KOPT-K1 (cell line): ENCODE data around the gene STK10.

Experiments
- H3K27ac ChIP-seq: fragments of 200-600 bp; sonication (generic); 2 replicates; pipeline ENCODE4 v1.5.1; 2016; ENCODE audit warnings: antibody characterized with exemption, mild to moderate bottlenecking, low read depth, low read length; ENCODE audit not compliant: poor library complexity, severe bottlenecking
- H3K36me3 ChIP-seq: fragments of 200-600 bp; sonication (generic); 2 replicates; pipeline ENCODE4 v1.5.1; 2017; ENCODE audit warnings: antibody characterized with exemption, mild to moderate bottlenecking, low read length, moderate library complexity; ENCODE audit not compliant: insufficient read depth
- H3K9me3 ChIP-seq: fragments of 200-600 bp; sonication (generic); 2 replicates; pipeline ENCODE4 v1.5.1; 2017; ENCODE audit warnings: antibody characterized with exemption, low read length, mild to moderate bottlenecking; ENCODE audit not compliant: insufficient read depth, poor library complexity, severe bottlenecking

STK10 gene

DNA sequence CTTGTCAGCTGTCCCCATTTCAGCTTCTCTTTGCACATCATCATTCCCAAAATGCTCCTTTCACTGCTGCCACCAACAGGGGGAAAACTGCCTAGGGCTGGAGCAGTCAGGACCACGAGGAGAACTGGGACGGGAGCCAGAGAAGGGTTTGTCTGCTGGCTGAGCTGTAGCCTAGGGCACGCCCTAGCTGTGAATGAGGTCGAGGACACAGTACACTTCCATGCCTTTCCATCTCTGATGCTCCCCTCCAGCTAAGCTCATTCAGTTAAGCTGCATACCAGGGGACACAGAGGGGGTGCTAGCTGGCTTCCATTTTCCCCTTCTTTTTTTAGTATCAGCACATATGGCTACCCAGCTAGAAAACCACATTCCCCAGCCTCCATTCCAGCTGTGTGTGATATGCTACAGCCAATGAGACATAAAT is 64.7 kb downstream of the STK10 start:
- Histone ChIP-seq H3K9me3 (peaks cover 17% of the 10 kb centered on the region), H3K27ac (no peak overlapping the region), H3K36me3 (peaks cover 46% of the 10 kb centered on the region)

DNA sequence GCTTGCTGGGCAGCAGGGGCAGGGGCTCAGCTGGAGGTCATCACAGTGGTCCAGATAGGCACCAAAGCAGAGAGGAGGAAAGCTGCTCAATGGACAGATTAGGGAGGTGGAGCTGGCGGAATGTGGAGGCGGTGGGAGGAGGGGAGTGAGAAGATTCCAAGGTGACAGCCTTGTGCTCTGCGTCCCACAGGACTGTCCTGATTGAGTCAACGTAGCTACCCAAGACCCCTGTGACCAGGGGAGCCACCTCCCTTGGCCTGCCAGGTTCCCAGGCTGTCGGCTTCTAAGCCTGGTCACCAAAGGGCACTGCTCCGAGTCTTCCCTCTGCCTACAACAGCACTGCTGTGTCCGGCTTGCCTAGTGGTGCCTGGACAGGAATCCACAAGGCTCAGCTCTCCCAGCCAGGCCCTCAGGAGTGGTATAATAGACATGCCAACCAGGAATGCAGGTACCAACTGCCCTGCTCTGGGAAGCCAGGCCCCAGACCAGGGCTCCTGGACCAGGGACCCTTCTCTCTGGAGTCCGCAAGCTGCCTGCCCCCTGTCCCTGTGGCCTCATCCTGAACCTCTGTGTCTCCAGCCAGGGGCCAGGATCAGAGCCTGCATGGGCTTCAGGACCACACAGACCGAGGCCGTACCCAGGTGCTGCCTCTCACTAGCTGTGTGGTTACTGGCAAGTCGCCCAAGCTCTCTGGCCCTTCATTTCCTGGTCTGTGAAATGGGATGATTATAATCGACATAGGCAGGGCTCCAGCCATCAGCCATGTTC is 67.9 kb downstream of the STK10 start:
- H3K27ac ChIP-seq = no peak overlapping the region
- peaks cover 12% of the 10 kb centered on the region for H3K9me3 ChIP-seq
- H3K36me3 ChIP-seq = peaks cover 30% of the 10 kb centered on the region

DNA sequence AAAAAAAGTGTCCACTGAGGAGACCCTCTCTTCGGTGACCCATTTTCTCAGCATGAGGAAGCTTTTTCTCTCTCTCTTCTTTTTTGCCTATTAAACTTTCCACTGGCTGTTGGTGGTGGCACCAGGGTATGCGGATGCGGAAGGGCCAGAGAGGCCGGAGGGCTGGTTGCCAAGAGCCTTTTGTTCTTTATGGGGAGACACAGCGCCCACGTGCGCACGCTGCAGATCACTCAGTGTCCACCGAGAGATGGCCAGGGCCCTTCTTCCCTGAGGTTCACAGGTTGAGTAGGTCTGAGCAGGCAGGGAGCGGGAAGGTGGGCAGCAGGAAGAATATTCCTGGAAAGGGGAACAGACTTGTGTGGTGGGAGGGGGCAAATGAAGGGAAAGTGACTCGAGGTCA is 69.1 kb downstream of the STK10 start:
- peaks cover under 1% of the 10 kb centered on the region for H3K9me3 ChIP-seq
- no peak overlapping the region for H3K27ac ChIP-seq
- peaks cover 18% of the 10 kb centered on the region for H3K36me3 ChIP-seq

DNA sequence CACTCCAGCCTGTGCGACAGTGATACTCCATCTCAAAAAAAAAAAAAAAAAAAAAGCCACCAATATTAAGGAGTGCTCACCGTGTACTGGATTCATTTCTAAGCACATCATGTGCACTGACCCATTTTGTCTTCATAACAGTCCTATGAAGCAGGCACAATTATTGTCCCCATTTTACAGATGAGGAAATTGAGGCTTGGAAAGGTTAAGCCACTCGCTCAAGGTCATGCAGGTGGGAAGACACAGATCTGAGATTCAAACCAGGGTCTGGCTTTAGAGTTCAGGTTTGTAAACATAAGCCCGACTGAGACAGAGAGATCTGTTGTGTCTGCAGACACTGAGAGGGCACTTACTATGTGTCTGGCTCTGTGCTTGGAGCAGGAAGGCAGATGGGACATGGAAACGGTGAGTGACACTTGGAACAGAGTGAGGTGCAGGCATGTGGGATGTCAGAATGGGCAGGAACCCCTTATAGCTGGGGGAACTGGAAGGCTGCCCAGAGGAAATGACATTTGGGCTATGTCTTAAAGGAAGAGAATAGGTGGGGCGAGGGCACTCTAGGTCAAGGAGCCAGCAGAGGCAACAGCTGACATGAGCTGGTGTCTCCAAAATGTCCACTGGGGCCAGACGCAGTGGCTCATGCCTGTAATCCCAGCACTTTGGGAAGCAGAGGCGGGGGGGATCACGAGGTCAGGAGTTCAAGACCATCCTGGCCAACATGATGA is 69.9 kb downstream of the STK10 start:
- Histone ChIP-seq H3K36me3 (peaks cover 12% of the 10 kb centered on the region; the same call in 1 of the 2 replicates), H3K9me3 (no peaks in the 10 kb centered on the region), H3K27ac (no peak overlapping the region)

DNA sequence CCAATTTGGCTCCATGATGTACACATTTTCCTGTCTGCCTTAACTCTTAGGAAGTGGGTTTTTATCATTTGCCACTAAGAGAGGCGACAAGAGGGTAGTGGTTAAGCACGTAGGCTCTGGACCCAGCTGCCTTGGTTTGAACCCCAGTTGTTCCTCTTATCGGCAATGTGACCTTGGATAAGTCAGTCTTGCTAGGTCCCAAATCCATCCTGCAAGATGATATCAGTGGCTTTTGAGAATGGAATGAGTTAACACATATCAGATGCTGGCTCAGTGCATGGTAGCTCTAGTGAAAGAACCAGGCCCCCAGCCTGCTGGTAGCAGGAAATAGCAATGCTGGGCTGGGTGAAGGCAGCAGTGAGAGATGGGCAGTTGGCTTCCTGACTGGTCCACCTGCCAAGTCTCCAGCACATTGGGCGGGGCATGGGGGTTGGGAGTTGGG is 72.5 kb downstream of the STK10 start:
- Histone ChIP-seq H3K9me3 (no peaks in the 10 kb centered on the region), H3K36me3 (peaks cover 7% of the 10 kb centered on the region; the same call in 1 of the 2 replicates), H3K27ac (peak overlapping the region; percentile 69)

DNA sequence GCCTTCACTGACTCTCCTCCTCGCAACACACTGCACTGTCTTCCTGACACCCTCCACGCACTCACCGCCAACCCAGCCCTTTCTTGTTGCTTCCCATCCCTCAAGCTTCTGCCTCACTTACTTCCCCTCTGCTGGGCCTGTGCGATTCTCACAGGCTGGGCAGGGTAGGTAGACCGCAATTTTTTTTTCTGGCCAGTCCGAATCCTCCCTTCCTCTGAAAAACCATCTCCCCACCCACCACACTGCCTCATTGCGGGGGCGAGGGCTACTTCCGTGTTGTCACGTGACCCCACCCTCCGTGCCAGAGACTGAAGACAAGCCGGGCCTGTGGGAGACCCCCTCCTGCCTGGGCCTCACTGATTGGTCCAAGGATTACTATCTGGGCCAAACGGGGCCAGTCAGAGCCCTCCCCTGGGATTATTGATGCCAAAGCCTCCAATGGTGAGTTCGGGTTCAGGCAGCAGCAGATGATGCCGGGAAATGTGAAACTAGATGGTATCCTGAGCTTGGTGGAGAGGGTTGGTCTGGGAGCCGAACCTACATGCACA is 73.1 kb downstream of the STK10 start:
- H3K27ac ChIP-seq = peak overlapping the region; percentile 69
- H3K36me3 ChIP-seq = peaks cover 7% of the 10 kb centered on the region; the same call in 1 of the 2 replicates
- H3K9me3 ChIP-seq = no peaks in the 10 kb centered on the region

DNA sequence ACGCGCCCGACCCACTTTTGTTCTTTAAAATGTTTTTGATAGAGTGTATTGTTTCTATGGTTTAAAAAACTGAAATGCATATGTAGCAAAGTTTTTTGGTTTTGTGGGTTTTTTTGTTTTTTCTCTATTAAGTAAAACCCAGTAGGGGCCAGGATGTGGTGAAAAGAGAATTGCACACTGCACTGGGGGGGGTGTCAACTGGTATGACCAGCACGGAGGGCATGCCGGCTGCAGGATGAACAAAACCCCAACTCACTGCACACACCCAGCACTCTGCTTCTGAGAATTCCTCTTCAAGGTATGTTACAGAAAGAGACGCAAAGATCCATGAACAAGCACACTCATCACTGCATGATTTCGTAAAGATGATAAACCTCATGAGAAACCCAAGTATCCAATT is 75.0 kb downstream of the STK10 start:
- peak overlapping the region; percentile 74 for H3K27ac ChIP-seq
- H3K9me3 ChIP-seq = no peaks in the 10 kb centered on the region
- peaks cover 11% of the 10 kb centered on the region; the same call in 1 of the 2 replicates for H3K36me3 ChIP-seq

DNA sequence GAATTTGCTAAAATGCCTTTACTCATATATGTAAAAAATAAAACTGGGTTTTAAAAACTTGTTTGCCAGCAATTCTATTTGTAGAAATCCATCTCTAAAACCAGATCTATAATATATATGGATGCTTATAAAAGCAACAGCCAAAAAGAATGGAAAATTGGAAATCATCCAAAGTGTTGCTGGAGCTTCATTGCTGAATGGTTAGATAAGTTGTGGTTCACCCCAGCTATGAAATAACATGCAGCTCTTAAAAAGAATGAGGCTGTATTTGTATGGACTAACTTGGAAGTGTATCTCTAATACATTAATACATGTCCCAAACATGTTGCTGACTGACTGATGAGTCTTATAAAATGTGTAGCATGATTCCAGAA is 76.2 kb downstream of the STK10 start:
- Histone ChIP-seq H3K27ac (peak overlapping the region; percentile 74), H3K36me3 (peaks cover 4% of the 10 kb centered on the region; the same call in 1 of the 2 replicates), H3K9me3 (no peaks in the 10 kb centered on the region)

DNA sequence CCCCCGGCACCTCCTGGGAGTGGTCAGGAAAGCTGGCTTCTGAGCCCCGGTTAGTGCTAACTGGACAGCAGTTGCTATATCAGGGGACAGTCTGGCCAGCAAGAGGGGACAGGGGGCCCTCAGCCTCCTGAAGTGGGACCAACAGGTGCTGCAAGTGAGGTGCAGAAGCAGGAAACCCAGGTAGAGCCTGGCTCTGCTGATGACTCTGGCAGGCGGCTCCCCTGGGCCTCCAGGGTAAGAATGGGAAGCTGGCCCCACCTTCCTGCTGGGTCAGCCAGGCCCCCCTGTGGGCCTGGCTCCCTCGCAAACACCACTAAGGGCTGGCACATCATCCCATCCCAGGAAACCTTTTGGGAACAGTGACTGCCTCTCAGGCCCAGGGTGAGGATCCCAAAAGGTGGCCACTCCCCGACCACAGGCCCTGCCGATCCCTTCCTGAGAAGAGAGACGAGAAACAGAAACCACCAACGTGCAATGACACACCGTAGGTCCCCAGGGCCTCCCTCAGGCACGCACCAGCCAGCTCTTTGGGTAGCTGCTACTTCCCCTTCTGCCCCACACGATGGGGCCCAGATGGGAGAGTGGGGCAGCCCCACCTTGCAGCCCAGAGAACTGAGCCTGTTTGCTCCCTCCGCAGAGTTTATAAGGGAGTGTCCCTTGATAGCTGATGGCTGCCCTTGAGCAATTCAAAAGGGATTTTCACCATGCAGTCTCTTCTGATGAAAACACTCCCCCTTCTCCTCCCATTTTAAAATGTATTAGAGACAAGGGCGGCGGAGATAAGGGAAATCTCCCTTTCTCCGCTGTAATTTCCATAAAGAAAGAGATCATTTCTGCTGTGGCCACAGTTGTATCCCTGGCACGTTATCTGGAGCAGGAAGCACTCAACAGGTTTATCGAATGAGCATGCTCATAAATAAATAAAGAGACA is 76.8 kb downstream of the STK10 start:
- peak overlapping the region; percentile 74 for H3K27ac ChIP-seq

DNA sequence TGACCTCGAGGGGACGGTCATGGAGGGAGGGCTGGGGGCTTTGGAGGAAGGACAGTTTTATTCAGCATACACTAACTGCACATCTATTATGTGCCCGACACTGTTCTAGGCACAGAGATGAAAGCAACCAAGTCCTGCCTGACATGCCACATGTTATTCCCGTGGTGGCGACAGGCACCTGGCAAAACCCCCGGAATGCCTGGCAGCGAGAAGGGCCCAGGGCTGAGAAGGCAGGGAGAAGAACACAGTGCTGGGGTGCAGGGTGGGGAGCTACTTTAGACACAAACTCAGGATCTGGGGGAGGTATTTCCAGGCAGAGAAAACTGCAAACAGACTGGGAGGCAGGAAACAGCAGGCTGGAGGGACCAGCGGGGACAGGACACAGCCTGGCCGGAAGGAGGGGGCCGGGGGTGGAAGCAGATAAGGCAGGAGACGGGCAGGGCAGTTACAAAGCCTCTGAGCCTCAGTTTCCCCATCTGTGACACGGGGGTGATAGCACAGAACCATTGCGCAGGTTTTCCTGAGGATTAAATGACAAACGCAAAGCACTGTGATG is 77.7 kb downstream of the STK10 start:
- Histone ChIP-seq H3K9me3 (no peaks in the 10 kb centered on the region), H3K36me3 (peaks cover 16% of the 10 kb centered on the region), H3K27ac (peak overlapping the region; percentile 74)

More for the DNA sequence above, 76.8 kb downstream of the STK10 start:
- Histone ChIP-seq H3K9me3 (no peaks in the 10 kb centered on the region), H3K36me3 (peaks cover 8% of the 10 kb centered on the region)

DNA sequence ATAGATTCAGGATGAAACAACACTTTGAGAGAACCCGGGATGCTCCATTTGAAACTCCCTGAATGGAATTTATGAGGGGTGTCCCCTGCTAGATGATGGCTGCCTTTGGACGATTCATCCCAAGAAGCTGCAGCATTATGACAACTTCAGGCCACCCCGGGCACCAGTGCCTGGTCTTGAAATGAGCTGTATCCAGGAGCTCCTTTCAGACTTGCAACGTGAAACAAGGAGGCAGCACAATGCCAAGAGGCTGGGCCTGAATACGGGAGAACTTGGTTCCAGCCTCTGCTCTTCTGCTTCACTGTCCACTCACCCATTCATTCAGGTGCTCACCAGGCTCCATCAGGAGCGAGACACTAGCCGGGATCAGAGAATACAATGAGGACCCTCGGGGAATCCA is 78.3 kb downstream of the STK10 start:
- H3K27ac ChIP-seq = no peak overlapping the region
- H3K36me3 ChIP-seq = peaks cover 21% of the 10 kb centered on the region
- H3K9me3 ChIP-seq = no peaks in the 10 kb centered on the region

DNA sequence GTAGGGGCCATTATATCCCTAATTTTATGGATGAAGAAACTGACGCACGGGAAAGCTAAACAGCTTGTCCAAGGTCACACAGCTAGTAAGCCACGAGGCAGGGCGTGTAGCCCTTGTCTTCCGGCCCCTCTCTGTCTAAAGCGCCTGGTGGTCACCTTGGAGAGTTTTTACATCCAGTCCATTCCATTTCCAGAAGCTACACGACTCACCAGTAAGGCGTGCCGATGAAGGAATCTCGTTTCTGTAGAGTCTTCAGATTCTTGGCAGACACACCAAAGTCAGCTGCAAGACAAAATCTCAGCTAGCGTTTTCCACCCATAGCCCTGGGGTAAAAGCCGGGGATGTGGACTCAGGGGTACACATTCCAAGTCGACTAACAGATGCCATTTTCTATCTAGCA is 80.5 kb downstream of the STK10 start:
- no peaks in the 10 kb centered on the region for H3K9me3 ChIP-seq
- no peak overlapping the region for H3K27ac ChIP-seq
- H3K36me3 ChIP-seq = peaks cover 42% of the 10 kb centered on the region

DNA sequence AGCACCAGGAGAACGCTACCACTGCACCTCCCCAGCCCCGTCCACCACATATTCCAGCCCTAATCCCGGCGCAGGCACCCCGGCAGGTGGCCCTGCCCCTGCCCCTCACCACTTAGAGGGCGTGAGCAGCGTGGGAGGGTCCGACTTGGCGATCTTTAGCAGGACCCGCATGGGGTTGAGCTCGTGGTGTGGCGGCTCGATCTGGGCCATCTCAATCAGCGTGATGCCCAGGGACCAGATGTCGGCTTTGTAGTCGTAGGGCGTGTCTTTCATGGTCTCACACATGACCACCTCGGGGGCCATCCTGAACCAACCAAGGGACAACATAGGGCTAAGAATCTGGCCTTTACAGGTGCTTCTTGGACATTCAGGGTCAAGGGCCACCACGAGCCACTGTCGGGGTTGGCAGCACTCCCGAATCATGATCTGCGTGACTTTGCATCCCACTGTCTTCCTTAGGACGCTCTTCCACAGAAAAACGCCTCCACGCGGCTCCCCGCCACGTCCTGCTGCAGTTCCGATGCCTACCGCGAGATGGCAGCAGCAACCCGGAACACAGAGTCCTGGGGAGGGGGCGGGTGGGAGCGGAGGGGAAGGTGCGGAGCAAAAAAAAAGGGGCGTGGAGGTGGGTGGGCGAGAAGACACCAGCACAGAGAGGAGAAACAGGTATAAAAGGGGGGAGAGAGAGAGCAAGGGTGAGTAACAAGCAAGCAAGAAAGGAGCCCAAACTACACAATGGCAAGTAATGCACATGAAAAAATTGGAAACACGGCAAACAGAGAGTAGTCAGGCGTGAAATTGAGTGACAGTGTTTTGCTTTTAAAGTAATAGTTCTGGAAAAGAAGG is 81.3 kb downstream of the STK10 start:
- Histone ChIP-seq H3K36me3 (peaks cover 50% of the 10 kb centered on the region), H3K9me3 (no peaks in the 10 kb centered on the region), H3K27ac (no peak overlapping the region)

DNA sequence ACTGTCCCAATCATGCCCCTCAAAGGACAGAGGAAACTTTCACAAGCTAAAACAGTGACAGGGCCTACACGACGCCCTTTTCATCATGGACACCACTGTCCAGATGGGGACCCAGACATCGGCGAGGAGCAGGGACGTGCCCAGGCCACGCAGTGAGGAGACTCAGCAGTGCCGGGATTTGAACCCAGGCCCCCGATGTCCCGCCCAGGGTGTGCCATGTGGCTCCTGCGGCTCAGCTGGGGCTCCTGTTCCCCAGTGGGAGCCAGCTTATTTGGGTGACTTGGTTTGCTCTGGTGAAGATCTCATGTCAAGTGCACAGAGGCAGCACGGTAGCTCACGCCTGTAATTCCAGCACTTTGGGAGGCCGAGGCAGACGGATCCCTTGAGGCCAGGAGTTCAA is 82.2 kb downstream of the STK10 start:
- Histone ChIP-seq H3K27ac (no peak overlapping the region), H3K9me3 (no peaks in the 10 kb centered on the region), H3K36me3 (peaks cover 59% of the 10 kb centered on the region)
